Astrocyte (in vitro differentiated cells and primary cell): Measurements from ENCODE around the gene BMPR1B. TPM values are rescaled to one million over a fixed set of nuclear protein-coding genes. Genes with fewer than 3 reads are reported as not detected.

Source experiments
- DNase-seq: peaks from one replicate; pipeline ENCODE4 v3.0.0-alpha.2; 2010; ENCODE audit warnings: low read depth
- FAIRE-seq: peaks from 2 replicates; lab custom pipeline; 2011; peaks lifted over from hg19 to GRCh38; lab: Jason Lieb, UNC
- H2AFZ ChIP-seq: 2 replicates; pipeline ENCODE4 v1.6.0; 2012; ENCODE audit warnings: low read depth, low read length, inconsistent platforms
- H3K27ac ChIP-seq: 2 replicates; pipeline ENCODE4 v1.5.1; 2011; ENCODE audit warnings: low read depth, low read length, inconsistent platforms
- H3K27me3 ChIP-seq: 2 replicates; pipeline ENCODE4 v1.6.0; 2011; ENCODE audit warnings: low read length, inconsistent platforms; ENCODE audit not compliant: insufficient read depth
- H3K36me3 ChIP-seq: 2 replicates; pipeline ENCODE4 v1.5.1; 2011; ENCODE audit warnings: low read length, inconsistent platforms; ENCODE audit not compliant: insufficient read depth
- H3K4me1 ChIP-seq: 2 replicates; pipeline ENCODE4 v1.5.1; 2011; ENCODE audit warnings: low read length, inconsistent platforms; ENCODE audit not compliant: insufficient read depth
- H3K4me2 ChIP-seq: 2 replicates; pipeline ENCODE4 v1.6.0; 2012; ENCODE audit warnings: low read length, inconsistent platforms
- H3K4me3 ChIP-seq: 2 replicates; pipeline ENCODE4 v1.5.1; 2011; ENCODE audit warnings: low read depth, mild to moderate bottlenecking, low read length, inconsistent platforms; ENCODE audit not compliant: insufficient read depth
- H3K79me2 ChIP-seq: 2 replicates; pipeline ENCODE4 v1.6.0; 2012; ENCODE audit warnings: mild to moderate bottlenecking, low read length, inconsistent platforms; ENCODE audit not compliant: insufficient read depth
- H3K9ac ChIP-seq: 2 replicates; pipeline ENCODE4 v1.6.0; 2012; ENCODE audit warnings: mild to moderate bottlenecking, low read length, inconsistent platforms
- H3K9me3 ChIP-seq: 2 replicates; pipeline ENCODE4 v1.5.1; 2012; ENCODE audit warnings: low read depth, mild to moderate bottlenecking, low read length, inconsistent platforms; ENCODE audit not compliant: insufficient read depth
- H4K20me1 ChIP-seq: 2 replicates; pipeline ENCODE4 v1.6.0; 2012; ENCODE audit warnings: low read length, inconsistent platforms; ENCODE audit not compliant: insufficient read depth
- H3K27ac Mint-ChIP-seq: one replicate; pipeline ENCODE4 v1.8.0; 2021; ENCODE audit warnings: mild to moderate bottlenecking, mixed read lengths; ENCODE audit not compliant: unreplicated experiment
- H3K27me3 Mint-ChIP-seq: one replicate; pipeline ENCODE4 v1.8.0; 2021; ENCODE audit warnings: low read depth, mixed read lengths; ENCODE audit not compliant: unreplicated experiment
- H3K36me3 Mint-ChIP-seq: one replicate; pipeline ENCODE4 v1.8.0; 2021; ENCODE audit warnings: low read depth, mixed read lengths; ENCODE audit not compliant: unreplicated experiment
- H3K4me1 Mint-ChIP-seq: one replicate; pipeline ENCODE4 v1.8.0; 2021; ENCODE audit warnings: low read depth, mixed read lengths; ENCODE audit not compliant: unreplicated experiment
- H3K4me3 Mint-ChIP-seq: one replicate; pipeline ENCODE4 v1.8.0; 2021; ENCODE audit warnings: mild to moderate bottlenecking, moderate library complexity, mixed read lengths; ENCODE audit not compliant: unreplicated experiment
- H3K9me3 Mint-ChIP-seq: one replicate; pipeline ENCODE4 v1.8.0; 2021; ENCODE audit warnings: mild to moderate bottlenecking, mixed read lengths; ENCODE audit not compliant: unreplicated experiment
- EZH2 ChIP-seq: IDR thresholded peaks from 2 replicates; pipeline ENCODE4 v1.6.1; 2012; ENCODE audit warnings: mild to moderate bottlenecking, low read length, inconsistent platforms; ENCODE audit not compliant: insufficient read depth
- total RNA-seq: library from RNA; stranded (reverse); gene quantifications from 2 replicates; pipeline ENCODE4 v1.2.1, GENCODE V29; 2021
- TF ChIP-seq, protein P1 (sequence below): IDR thresholded peaks from 2 replicates; pipeline ENCODE4 v1.5.1; 2011; ENCODE audit warnings: low read depth, mild to moderate bottlenecking, inconsistent platforms, low read length, moderate library complexity; ENCODE audit not compliant: insufficient read depth

BMPR1B gene
- total RNA-seq, 1 donor from 2014 or later: 14.1 TPM

DNA sequence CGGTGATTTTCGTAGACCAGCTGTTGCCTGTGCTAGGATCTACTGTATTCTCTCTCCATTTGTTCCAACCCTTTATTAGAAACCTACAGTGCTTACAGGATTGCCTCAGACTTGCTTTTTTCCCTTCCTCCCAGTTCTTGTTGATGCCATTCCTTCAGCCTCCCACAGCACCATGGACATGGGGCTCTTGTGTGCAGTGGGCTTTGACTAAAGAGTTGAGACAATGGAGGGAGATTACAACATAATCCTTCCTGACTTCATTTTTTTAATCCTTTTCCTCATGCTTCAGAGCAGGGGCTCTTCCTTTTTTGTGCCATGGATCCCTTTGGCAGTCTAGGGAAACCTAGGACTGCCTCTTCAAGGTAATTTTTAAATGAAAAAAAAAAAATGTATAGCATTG is 92.1 kb downstream of the BMPR1B start:
- no peaks in the 10 kb centered on the region for H3K27me3 Mint-ChIP-seq
- Histone ChIP-seq H2AFZ (no peak overlapping the region), H3K9ac (no peak overlapping the region), H3K36me3 (no peaks in the 10 kb centered on the region), H3K79me2 (no peaks in the 10 kb centered on the region), H3K4me2 (no peak overlapping the region), H3K27ac (no peak overlapping the region), H3K9me3 (no peaks in the 10 kb centered on the region), H4K20me1 (no peaks in the 10 kb centered on the region), H3K27me3 (no peaks in the 10 kb centered on the region), H3K4me1 (no peaks in the 10 kb centered on the region), H3K4me3 (no peak overlapping the region)
- H3K27ac Mint-ChIP-seq: no peak overlapping the region
- H3K36me3 Mint-ChIP-seq: no peaks in the 10 kb centered on the region
- DNase-seq (no peak), FAIRE-seq (no peak)
- no peak overlapping the region for H3K4me3 Mint-ChIP-seq
- H3K4me1 Mint-ChIP-seq: no peaks in the 10 kb centered on the region
- peaks cover 7% of the 10 kb centered on the region for H3K9me3 Mint-ChIP-seq
- TF ChIP-seq, protein P1, sequence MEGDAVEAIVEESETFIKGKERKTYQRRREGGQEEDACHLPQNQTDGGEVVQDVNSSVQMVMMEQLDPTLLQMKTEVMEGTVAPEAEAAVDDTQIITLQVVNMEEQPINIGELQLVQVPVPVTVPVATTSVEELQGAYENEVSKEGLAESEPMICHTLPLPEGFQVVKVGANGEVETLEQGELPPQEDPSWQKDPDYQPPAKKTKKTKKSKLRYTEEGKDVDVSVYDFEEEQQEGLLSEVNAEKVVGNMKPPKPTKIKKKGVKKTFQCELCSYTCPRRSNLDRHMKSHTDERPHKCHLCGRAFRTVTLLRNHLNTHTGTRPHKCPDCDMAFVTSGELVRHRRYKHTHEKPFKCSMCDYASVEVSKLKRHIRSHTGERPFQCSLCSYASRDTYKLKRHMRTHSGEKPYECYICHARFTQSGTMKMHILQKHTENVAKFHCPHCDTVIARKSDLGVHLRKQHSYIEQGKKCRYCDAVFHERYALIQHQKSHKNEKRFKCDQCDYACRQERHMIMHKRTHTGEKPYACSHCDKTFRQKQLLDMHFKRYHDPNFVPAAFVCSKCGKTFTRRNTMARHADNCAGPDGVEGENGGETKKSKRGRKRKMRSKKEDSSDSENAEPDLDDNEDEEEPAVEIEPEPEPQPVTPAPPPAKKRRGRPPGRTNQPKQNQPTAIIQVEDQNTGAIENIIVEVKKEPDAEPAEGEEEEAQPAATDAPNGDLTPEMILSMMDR: no peak
- no peak for TF ChIP-seq EZH2

DNA sequence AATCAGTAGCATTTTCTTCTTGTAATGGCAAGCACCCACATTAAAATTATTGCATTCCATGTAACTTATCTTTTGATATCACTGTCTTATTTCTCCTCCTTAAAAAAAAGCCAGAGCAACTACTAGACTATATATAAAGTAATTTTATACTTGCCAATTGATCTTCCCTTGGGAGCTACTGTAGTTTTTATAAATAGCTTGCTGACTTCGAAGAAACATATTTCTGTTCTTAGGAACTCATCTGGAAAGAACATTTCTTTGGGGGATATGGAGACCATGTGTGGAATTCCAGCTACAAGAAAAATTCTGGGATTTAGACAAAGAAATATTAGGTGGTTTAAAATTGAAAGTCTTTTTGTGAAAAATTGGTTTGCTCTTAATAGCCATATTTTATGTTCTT is 94.9 kb downstream of the BMPR1B start:
- no peaks in the 10 kb centered on the region for H3K27me3 ChIP-seq
- Mint-ChIP-seq H3K4me3 (no peak overlapping the region), H3K36me3 (no peaks in the 10 kb centered on the region), H3K27ac (no peak overlapping the region), H3K4me1 (no peaks in the 10 kb centered on the region), H3K9me3 (peaks cover 2% of the 10 kb centered on the region), H3K27me3 (no peaks in the 10 kb centered on the region)
- DNase-seq: no peak
- H2AFZ ChIP-seq: no peak overlapping the region
- no peak for FAIRE-seq
- no peaks in the 10 kb centered on the region for H3K9me3 ChIP-seq
- no peaks in the 10 kb centered on the region for H3K79me2 ChIP-seq
- no peaks in the 10 kb centered on the region for H4K20me1 ChIP-seq
- H3K4me3 ChIP-seq: no peak overlapping the region
- H3K4me1 ChIP-seq: no peaks in the 10 kb centered on the region
- H3K27ac ChIP-seq: no peak overlapping the region
- TF ChIP-seq, protein P1: no peak
- TF ChIP-seq EZH2: no peak
- H3K4me2 ChIP-seq: no peak overlapping the region
- H3K36me3 ChIP-seq: no peaks in the 10 kb centered on the region
- no peak overlapping the region for H3K9ac ChIP-seq

DNA sequence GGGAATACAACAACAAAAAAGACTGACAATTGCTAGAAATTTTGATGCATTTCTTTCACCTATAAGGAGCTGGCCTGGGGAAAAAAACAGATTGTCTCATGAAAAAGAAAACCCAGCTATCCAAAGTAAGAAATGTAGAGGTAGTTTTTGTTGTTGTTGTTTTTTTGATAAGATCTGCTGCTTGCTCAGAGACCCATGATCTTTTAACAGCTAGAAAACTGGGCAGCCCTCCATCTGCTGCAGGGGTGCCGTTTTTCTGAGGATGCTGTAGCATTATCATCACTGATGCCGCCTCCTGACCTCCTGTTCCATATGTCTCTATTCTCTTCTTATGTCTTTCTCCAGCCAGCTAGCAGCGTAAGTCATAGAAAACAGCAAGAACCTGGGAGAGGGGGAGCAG is 98.3 kb downstream of the BMPR1B start:
- H3K9ac ChIP-seq: no peak overlapping the region
- no peaks in the 10 kb centered on the region for H3K4me1 Mint-ChIP-seq
- TF ChIP-seq, protein P1: no peak
- no peak for TF ChIP-seq EZH2
- H3K4me3 Mint-ChIP-seq: no peak overlapping the region
- no peak overlapping the region for H3K4me3 ChIP-seq
- H3K4me2 ChIP-seq: no peak overlapping the region
- no peaks in the 10 kb centered on the region for H3K9me3 ChIP-seq
- no peak overlapping the region for H3K27ac ChIP-seq
- no peaks in the 10 kb centered on the region for H3K9me3 Mint-ChIP-seq
- H2AFZ ChIP-seq: no peak overlapping the region
- H3K27ac Mint-ChIP-seq: no peak overlapping the region
- H3K27me3 Mint-ChIP-seq: no peaks in the 10 kb centered on the region
- DNase-seq: no peak
- no peaks in the 10 kb centered on the region for H3K36me3 ChIP-seq
- FAIRE-seq: no peak
- no peaks in the 10 kb centered on the region for H3K79me2 ChIP-seq
- H4K20me1 ChIP-seq: no peaks in the 10 kb centered on the region
- H3K4me1 ChIP-seq: no peaks in the 10 kb centered on the region
- no peaks in the 10 kb centered on the region for H3K36me3 Mint-ChIP-seq
- H3K27me3 ChIP-seq: no peaks in the 10 kb centered on the region
